Measurements from ENCODE around the gene MMS19. TPM values are rescaled to one million over a fixed set of nuclear protein-coding genes. Genes with fewer than 3 reads are reported as not detected.

The MMS19 gene
- total and polyA plus RNA-seq, 10 of the 15 experiments (the other 5 are each of a cell fraction or from before 2014, with no cell fraction given): 40.2 to 112 (median 69.0) TPM

- no peak overlapping the region for H3K4me3 ChIP-seq
- SMC1A ChIA-PET (ENCODE audit: uncharacterized antibody, unreplicated experiment): interaction anchor here (1.5 kb wide), 1 partner anchor 11 kb away, joined by 5 read pairs; no protein-coding TSS in a partner anchor
- H3K27me3 ChIP-seq (replicated peaks in 1 of 2; ENCODE audit: control insufficient read depth in 2 of 2, insufficient read depth in 2 of 2, low read length in 1 of 2): peaks cover 0 to 3% of the 10 kb centered on the region in 2 experiments; a peak in 3 of 4 replicates
- POLR2A ChIA-PET: no interaction called here
- H3K9me3 ChIP-seq (replicated peaks; ENCODE audit: control insufficient read depth, insufficient read depth, low read length): no peaks in the 10 kb centered on the region
- H3K36me3 ChIP-seq (ENCODE audit: control insufficient read depth in 2 of 2, insufficient read depth in 2 of 2, low read length in 1 of 2): no peaks in the 10 kb centered on the region
- no peaks in the 10 kb centered on the region for H4K20me1 ChIP-seq (ENCODE audit: control insufficient read depth, insufficient read depth)
- no peak overlapping the region for H3K9ac ChIP-seq (ENCODE audit: control insufficient read depth, insufficient read depth, low read length)
- no peak overlapping the region for H3K27ac ChIP-seq (ENCODE audit: control insufficient read depth, insufficient read depth)
- no peak overlapping the region for H2AFZ ChIP-seq (ENCODE audit: control insufficient read depth, low read depth, low read length)
- no peak overlapping the region for H3K4me2 ChIP-seq (ENCODE audit: control insufficient read depth, insufficient read depth)
- ATAC-seq: peak; percentile 66
- RAD21 ChIA-PET (ENCODE audit: unreplicated experiment): no interaction called here
- H3K79me2 ChIP-seq (ENCODE audit: control insufficient read depth, insufficient read depth, low read length): no peaks in the 10 kb centered on the region
- intact Hi-C loops (cut with micrococcal nuclease; ENCODE audit: unreplicated experiment) (no loop called here), in situ Hi-C loops (cut with MboI) (no loop called here)
- H3K4me1 ChIP-seq (ENCODE audit: control insufficient read depth, insufficient read depth, low read length): peaks cover 3% of the 10 kb centered on the region; the same call in 1 of the 2 replicates
- no TSS peak for BruUV-seq (replicated peaks)
- CTCF ChIA-PET: no interaction called here
- WGBS (ENCODE audit: insufficient coverage, insufficient replicate concordance, low lambda C conversion rate, missing lambda C conversion rate): 0% methylated on average over 3 of the region's 3 CpGs
- DNase-seq (ENCODE audit: low read depth, low spot score): no peak
- no peak for FAIRE-seq
- TF ChIP-seq ELK1 (IDR thresholded peaks at IDR 0.05; ENCODE audit: low read depth, low read length) (no peak), EZH2 (IDR thresholded peaks at IDR 0.05; ENCODE audit: borderline replicate concordance, control insufficient read depth, low read depth, low read length) (no peak), CTCF (IDR thresholded peaks at IDR 0.05 in 2 of 3, conservative IDR thresholded peaks at IDR 0.05 in 1 of 3; ENCODE audit: control insufficient read depth in 2 of 3, extremely low read depth in 1 of 3, insufficient read depth in 1 of 3, low read depth in 3 of 3, low read length in 3 of 3) (no peak), STAT3 (IDR thresholded peaks at IDR 0.05; ENCODE audit: low read depth, low read length) (no peak), IRF4 (IDR thresholded peaks at IDR 0.05; ENCODE audit: low read depth, low read length) (no peak), ASH2L (IDR thresholded peaks at IDR 0.05; ENCODE audit: borderline replicate concordance, low read depth) (no peak), ZNF384 (IDR thresholded peaks at IDR 0.05; ENCODE audit: borderline replicate concordance, low read depth, low read length) (0 out of 2 replicates have a peak, but pooled peaks have one; percentile 52), EED (IDR thresholded peaks at IDR 0.05; ENCODE audit: low read depth) (no peak), NR2C2 (IDR thresholded peaks at IDR 0.05; ENCODE audit: borderline replicate concordance, control insufficient read depth, insufficient read length, low read depth) (no peak), USF2 (IDR thresholded peaks at IDR 0.05; ENCODE audit: borderline replicate concordance, low read depth, low read length) (no peak), PAX5 (IDR thresholded peaks at IDR 0.05; ENCODE audit: borderline replicate concordance, low read depth, low read length) (no peak), E2F8 (IDR thresholded peaks at IDR 0.05; ENCODE audit: low read depth, partially characterized antibody) (no peak), BMI1 (IDR thresholded peaks at IDR 0.05; ENCODE audit: borderline replicate concordance) (no peak), HDAC2 (IDR thresholded peaks at IDR 0.05) (no peak), EGR1 (IDR thresholded peaks at IDR 0.05; ENCODE audit: borderline replicate concordance in 1 of 2, low read depth in 2 of 2, low read length in 2 of 2) (no peak), NFIC (IDR thresholded peaks at IDR 0.05; ENCODE audit: low read depth, low read length) (no peak)
Measured at GRCh38 chr10:97506199-97506991, 8.2 kb upstream of the MMS19 start.
